COLO829 (cell line): ENCODE measurements around the gene LHX2.

Experiments used
- DNase-seq: peaks from one replicate; pipeline ENCODE4 v3.0.0; 2012; ENCODE audit warnings: low spot score

The LHX2 gene

DNA sequence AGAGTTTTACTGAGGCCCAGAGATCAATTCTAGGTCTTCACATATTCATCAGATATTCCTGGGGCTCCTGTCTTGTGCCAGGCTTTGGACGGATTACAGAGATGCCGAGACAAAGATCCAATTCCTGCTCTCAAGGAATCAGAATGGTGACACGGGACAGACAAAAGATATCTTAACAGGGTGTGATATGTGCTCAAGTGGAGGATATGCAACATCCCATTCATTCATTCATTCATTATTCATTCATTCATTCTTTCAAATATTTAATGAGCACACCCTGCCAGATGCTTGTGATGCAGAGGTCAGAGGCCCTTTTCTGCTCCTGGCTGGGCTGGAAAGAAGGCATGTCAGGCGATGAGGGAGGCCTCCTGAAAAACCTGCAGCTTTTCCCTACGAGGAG lies 21.8 kb downstream of the LHX2 start:
- DNase-seq = no peak

DNA sequence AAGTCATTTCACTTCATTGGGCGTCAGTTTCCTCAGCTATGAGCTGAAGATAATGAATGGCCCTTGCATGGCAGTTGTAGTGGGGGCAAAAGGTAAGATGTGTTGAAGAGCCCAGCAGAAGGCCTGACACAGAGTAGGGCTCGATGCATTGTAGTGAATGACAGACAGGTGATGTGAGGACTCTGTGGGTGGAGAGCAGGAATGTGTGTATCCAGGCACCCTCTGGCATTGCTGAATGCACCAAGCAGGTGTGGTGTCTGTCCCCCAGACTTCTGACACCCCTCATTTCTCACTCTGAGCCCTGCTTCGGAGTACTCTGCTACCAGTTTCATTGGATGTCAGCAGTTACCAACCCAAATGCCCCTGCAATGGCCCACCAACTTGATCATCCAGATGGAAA lies 22.4 kb downstream of the LHX2 start:
- no peak for DNase-seq

DNA sequence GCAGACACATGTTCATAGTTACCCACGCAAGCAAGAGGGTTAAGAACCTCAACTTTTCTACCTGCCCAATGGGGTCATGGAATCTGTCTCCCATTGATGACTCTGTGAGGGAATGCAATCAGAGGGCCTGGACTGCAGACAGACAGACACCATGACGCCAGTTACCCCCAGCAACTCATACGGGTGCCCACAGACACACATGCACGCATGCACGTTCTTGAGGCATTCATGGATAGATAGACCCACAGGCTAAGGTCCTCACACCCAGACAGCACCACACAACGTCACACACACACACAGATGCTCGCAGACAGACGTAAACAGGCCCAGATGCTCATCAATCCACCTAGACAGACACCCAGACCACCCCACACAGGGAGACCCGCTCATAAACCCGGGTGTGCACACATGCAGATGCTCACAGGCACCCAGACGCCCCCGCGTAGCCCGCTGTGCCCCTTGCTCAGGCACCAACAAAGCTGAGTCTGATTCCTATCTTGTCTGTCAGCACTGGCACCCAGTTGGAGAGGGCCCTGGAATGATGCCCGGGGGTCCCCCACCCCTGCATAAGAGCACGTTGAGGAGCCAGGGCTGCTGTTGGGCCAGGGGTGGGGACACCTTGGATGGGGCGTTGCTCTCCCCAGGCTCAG lies 23.6 kb downstream of the LHX2 start:
- no peak for DNase-seq

DNA sequence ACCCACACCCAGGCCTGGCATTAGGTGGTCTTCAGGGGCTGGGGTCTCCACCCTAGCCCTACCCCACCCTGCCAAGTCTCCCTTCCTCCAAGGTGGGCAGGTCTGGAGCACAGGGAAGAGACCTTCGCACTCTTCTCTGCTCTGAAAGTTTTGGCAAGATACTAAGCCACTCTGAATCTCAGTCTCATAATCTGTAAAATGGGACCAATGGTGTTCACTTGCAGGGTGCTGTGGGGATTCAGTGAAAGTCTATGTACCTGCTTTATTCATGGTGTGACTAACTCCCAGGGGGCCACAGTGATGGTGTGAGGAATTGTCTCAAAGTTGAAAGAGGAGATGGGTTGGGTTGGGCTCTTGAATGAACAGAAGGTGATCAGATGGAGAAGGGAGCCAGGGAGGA lies 25.0 kb downstream of the LHX2 start:
- DNase-seq = no peak

DNA sequence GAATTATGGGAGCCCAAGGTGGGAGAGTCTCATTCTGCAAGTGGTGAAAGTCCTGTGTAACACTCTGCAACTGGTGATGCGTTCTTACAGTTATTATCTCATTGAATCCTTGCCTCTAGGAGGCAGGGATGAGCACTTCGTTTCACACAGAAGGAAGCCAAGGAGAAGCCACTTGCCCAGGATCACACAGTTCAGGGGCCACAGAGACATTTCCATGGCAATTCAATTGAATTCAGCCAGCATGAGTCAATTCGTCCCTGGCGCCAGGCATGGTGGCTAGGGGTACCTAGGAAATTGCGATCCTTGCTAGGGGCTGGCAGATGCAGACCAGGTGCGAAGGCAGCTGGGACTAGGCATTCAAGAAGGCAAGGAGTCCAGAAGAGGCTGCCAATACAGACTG lies 26.2 kb downstream of the LHX2 start:
- no peak for DNase-seq

DNA sequence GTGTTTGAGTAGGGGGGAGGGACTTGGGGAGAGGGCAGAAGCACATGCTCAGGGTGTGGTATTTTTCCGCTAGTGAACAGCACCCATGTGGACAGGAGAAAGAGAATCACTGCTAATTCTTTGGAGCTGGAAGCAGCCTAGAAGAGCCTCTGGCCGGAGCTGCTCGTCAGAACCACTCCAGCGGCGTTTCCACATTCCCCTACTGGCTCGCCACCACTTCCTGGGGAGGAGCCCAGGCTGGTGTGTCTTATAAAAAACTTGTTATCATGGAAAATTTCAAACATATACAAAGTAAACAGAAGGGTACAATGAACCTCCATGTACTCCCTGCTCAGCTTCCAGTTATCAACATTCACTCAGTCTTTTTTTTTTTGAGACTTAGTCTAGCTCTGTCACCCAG lies 26.7 kb downstream of the LHX2 start:
- no peak for DNase-seq

DNA sequence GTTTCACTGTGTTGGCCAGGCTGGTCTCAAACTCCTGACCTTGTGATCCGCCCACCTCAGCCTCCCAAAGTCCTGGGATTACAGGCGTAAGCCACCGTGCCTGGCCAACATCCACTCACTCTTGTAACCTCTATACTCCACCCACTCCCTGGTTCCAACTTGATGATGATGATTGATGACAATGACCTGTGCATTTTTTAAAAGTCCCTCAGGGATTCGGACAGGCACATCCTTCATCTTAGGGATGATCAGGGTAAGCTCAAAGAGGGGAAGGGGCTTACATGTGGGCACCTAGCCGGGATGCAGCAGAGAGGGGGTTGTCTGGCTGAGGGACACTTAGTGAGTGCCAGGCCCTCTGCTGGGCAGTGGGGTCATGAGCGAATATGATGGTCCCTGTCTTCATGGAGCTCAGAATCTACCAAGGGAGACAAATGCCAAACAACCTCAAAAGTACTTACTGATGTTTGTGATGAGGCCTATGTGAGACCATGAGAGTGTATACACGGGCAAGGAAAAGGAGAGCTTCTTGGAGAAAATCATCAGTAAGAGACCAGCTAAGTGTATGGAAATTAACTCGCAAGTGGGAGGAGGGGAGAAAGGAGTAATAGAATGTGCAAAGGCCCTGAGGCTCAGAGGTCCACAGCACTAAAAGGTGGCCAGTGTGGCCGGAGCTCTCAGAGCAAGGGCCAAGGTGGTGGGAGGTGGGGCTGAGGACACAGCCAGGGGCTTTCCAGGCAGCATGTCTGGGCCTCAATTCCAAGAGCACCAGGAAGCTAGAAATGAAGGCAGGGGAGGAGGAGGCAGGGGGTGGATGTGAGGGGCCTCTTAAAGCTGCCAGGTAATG lies 27.4 kb downstream of the LHX2 start:
- no peak for DNase-seq

DNA sequence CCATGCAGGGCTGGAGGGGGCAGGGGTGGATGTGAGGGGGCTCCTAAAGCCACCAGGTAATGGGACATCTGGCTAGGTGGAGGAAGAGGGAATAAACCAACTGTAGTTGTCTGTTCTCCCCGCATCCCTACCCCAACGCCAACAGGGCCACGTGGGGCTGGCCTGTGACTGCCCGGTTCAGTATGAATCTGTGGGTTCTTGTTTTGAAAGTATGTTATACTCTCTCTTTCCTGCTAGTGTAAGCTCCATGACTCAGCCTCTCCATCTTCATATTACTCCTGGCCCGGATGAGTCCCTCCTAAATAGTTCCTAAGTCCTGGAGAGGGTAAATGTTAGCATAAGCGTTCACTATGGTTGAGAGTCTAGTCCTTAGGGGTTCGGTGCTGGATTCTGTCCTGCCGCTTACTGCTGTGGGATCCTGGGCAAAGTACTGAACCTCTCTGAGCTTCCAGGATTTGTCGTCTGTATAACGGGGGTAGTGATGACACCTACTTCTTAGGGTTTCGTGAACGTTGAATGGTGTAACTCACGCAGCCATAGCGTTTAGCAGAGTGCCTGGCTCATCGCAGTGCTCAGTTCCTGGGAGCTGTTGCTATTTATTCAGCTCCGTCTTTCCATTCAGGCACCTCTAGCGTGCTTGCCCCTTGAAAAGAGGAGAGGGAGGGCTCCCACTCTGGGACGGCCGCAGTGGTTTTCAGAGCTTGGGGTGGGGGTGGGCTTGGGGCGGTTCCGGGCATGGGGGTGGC lies 28.8 kb downstream of the LHX2 start:
- no peak for DNase-seq

DNA sequence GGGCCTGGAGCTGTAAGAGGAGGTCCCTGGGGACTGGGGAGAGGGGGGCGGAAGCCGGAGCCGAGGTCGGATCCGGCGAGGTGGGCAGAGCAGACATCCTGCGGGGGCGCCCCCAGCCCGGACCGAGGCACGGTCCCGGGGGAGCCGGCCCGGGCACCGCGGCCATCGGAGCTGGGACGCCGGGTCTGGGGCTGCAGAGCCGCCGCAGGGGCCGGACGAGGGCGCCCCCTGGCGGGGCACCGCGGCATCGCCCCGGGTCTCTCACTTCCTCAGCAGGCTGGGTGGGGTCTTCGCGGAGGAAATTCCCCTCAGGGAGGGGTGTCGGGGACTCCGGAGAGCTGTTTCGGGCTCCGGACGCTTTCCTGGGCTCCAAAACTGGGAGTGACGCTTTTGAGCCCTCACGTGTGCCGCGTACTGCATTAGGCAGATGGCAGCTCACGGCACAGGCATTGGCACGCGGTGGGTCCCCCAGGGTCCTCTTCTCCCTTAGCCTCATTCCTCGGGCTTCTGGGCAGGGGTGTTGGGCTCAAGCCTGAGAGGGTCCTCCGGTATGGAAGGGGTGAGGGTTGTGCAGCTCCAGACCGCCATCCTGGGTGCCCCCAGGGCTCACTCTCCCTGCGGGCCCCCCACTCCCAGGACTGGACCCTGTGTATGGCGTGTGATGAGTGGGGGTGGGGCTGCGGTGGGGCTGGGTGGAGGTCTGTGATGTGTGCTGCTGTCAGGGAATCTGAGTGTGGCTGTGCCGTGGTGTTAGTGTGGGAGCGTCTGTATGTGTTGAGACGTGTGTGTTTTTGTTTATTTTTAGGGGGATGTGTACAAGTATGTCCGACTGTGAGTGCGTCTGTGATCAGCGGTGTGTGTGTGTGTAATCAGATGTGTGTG lies 29.6 kb downstream of the LHX2 start:
- DNase-seq = no peak

DNA sequence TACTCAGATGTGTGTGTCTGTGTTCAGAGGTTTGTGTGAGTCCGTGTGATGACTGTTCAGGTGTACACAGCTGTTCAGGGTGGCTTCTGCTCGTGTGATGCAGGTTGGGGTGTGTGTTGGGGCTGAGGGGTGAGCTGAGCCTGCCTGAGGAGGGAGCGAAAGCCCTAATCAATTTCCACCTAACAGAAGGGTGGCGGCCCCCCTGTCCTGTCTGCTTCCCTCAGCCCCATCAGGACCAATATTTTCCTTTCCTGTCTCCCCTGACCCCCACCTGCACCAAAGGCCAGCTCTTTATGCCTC lies 30.2 kb downstream of the LHX2 start:
- no peak for DNase-seq

DNA sequence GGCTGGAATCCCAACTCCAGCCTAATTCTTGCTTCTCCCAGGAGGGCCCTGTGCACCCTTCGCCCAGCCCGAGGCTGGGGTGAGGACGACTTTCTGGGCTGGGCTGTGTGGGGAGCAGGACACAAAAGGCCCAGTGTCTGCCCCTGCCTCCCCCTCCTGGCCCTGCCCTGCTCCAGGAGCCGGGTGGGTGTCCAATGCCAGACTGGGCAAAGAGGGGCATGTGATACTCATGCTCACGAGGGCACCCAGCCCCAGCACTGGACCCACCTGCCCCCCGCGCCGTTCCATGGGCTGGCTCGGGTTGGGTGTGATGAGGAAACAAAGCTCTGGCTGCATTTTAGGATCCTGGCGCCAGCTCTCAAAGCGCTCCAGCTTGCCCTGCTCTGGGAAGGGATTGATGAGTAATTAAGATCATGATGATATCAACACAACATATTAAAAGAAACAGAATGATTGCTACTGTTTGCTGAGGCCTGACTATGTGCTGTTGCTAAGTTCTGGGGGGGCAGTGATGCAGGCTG lies 30.7 kb downstream of the LHX2 start:
- DNase-seq = peak; percentile 93

DNA sequence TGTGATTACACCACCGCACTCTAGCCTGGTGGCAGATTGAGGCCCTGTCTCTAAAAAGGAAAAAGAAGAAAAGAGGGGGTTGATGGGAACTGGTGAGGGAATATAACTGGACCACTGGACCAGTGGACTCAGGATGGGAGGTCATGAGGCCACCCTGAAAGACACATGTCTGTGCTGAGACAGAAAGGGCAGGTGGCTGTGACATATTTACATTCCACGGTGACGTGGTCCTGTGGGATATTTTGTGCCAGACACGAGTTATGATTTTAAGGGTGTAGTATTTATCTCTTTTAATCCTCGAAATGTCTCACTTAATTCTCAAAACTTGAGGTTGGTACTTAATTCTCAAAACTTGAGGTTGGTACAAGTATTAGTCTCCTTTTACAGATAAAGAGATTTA lies 32.9 kb downstream of the LHX2 start:
- DNase-seq = no peak

DNA sequence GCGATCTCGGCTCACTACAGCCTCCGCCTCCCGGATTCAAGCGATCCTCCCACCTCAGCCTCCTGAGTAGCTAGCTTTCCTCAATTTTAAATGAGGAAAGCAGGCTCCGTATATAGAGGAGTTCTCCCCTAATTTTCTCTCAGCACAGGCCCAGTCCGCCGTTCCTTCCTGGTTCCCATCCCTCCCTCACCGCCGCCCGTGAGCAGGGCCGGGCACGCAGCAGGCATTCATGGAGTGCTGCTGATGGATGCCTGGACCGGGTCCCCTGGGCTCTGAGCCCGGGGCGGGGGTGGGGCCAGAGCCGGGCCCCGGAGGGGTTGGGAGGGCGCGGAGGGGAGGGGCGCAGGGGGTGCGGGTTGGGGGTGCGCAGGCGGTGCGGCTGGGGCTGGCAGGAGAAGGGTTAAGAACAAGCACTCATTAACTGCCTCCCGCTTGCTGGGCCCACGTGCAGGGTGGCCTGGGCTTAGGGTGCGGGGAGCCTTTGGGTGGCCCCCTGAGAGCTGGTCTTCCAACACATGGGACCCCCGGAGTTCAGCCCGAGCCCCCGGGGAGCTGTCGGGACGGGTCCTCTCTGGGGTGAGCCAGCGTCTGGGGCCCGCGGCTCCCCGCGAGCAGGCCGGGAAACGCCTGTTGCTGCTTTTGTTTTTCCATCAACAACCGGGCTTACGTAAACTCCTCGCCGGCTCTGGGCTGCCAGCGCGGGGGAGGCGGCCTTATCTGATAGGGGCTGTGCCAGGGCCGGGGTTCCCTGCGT lies 33.7 kb downstream of the LHX2 start:
- no peak for DNase-seq

DNA sequence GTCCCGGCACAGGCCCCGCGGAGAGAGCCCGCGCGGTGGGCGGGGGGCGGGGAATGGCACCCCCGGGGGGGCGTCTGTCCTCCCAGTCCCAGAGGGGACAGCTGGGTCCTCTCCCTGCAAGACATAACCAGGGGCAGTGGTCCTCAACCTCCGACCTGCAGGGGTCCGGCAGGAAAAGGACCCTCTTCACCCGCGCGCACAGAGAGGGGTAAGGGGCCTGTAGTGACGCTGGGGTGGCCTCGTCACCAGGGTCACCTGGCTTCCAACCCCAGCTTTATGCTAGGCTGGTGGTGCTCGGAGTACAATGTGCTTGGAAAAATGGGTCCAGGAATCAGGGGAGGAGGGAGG lies 34.2 kb downstream of the LHX2 start:
- DNase-seq = no peak

DNA sequence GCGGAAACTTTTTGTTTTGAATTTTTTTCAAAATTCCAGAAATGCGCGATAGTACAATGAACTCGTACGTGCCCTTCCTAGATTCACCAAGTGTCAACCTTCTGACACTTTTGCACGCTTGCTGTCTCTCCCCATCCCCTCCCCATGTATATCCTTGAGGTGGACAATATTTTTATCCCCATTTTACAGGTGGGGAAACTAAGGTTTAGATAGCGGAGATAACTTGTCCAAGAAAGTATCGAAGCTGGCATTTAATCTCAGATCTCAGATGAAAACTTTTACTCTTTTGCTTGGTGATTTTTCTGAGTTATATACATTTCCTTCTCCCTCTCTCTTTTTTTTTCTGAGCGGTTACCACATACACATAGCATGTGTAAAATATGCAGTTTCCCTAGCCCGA lies 34.6 kb downstream of the LHX2 start:
- no peak for DNase-seq

DNA sequence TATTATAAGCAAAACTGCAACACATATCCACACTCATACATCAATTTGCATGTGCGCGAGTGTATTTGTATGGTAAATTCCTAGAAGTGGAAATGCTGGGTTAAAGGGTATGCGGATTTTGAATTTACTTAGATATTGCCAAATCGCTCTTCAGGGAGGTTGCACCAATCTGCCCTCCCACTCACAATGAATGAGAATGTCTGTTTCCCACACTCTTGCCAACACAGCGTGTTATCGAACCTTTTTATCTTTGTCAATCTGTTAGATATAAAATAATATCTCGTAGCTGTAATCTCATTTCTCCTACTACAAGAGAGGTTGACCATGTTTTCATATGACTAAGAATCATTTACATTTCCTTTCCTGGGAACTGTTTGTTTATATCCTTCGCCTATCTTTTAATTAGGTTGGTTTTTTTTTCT lies 35.7 kb downstream of the LHX2 start:
- no peak for DNase-seq

DNA sequence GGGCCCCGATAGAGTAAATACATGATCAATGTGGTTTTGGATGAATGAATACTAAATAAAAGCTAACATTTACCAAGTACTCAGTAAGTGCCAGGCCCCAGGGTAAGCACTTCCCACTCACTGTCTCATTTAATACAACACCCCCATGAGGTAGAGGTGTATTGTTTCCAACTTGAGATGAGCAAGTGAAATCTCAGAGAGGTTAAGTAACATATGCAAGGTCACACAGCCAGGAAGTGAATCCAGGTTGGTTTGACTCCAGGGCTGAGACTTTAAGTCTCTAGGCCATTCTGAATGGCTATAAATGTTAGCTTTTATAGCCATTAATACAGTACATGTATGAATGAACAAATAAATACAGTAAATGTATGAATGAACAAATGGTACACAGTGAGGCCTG lies 39.4 kb downstream of the LHX2 start:
- no peak for DNase-seq

DNA sequence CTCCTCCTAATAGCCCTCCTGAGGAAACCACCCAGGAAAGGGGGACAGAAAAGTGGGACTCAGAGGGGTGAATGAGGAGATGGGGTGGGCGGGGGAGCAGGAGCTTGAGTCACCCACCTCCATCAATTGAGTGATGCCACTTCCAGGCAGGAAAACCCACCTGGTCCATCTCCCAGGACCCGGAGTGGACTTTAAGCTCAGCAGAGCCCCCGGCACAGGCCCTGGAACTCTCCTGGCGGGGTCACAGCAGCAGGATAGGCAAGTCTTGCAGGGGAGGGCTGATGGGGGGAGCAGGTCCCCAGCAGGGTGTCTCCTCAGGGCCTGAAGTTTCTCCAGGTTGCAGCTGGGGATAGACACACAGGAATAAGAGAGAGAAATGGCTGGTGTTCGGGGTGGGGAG lies 40.8 kb downstream of the LHX2 start:
- no peak for DNase-seq

DNA sequence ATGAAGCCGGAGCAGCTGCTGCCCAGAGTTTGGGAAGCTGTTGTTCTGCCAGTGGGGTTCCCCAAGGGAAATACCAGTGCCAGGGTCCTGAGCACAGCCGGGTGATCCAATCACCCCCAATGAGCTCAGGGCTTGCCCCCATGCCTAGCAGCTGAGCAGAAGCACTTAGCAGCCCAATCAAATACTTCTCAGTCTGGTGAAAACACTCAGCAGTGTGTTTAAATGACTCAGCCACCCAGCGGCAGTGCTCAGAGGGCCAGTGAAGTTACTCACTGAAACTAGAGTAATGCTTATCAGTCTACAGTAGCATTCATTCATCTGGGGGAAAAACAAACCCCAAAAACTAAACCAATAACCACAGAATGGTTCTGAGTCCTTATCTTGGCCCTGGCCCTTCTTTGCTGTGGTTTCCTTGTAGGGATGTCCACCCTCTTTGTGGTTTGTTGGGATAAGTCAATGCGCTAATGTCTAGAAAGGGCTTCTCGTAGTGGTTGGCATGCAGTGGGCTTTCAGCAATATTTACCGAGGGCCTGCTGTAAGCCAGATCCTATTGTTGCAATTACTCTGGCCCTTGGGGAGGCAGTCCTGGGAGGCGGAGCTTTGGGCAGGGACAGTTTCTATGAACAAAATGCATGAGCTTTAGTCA lies 43.1 kb downstream of the LHX2 start:
- DNase-seq = peak; percentile 83

DNA sequence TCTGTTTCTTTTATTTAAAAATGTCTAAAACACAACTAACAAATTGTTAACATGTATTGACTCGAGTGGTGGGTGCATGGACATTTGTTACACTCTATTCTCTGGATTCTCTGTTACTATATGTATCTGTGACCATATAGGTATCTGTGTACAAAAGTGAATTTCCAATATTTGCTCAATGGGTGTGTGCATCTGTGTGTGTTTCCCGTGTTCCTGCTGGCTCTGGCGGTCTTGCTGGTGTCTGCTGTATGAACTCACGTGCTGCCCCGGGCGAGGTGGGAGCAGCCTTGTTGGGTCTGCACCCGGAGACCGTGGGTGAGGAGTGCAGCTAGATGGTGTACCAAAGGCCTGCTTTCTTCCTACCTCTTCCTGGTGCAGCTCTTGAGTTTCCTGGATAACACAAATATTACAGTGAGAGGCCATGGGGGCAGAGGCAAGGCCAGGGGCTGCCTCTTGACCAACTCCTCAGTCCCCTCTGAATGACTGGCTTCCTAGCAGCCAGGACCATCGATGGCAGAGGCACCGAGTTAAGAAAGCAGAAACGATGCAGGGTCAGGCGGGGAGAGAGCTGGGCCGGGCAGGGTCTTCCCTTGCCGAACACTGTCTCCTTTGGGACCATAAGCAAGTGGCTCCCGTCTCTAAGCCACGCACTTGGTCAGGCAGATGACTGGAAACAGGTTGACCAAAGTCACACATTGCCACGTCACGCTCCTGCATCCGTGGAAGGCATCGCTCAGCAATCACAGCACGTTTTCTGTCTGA lies 49.5 kb downstream of the LHX2 start:
- DNase-seq = no peak
